Measurements from ENCODE around the gene PPP1R14C. TPM values are rescaled to one million over a fixed set of nuclear protein-coding genes. Genes with fewer than 3 reads are reported as not detected.

Gene PPP1R14C
- polyA plus RNA-seq, 2 of the 4 experiments (the other 2 are of a cell fraction): 0.34 to 0.43 TPM

GRCh38 chr6:150183105-150183504, 40.3 kb downstream of the PPP1R14C start:
- WGBS (ENCODE audit: missing lambda C conversion rate): 65% methylated on average over 4 of the region's 4 CpGs
- no peak overlapping the region for H3K4me3 ChIP-seq
- CTCF ChIA-PET: no interaction called here
- no peak for DNase-seq (ENCODE audit: low read depth in 1 of 2, low spot score in 1 of 2)
- no peak overlapping the region for H3K4me2 ChIP-seq
- no peaks in the 10 kb centered on the region for H3K9me3 ChIP-seq
- POLR2A ChIA-PET: no interaction called here
- peaks cover 4% of the 10 kb centered on the region; the same call in 1 of the 3 replicates for H3K4me1 ChIP-seq
- TF ChIP-seq RFX5 (IDR thresholded peaks at IDR 0.05): no peak
- no peak for TF ChIP-seq MAX (IDR thresholded peaks at IDR 0.05)
- TF ChIP-seq ATOH8 (CRISPR knock-in tag; IDR thresholded peaks at IDR 0.05; ENCODE audit: low read depth): no peak
- no peak for TF ChIP-seq HES2 (IDR thresholded peaks at IDR 0.05)
- no peak for TF ChIP-seq HMGXB4 (CRISPR knock-in tag; IDR thresholded peaks at IDR 0.05; ENCODE audit: borderline replicate concordance)
- no peak for TF ChIP-seq BCL3 (IDR thresholded peaks at IDR 0.05)
- no peak for TF ChIP-seq NFE2L2 (conservative IDR thresholded peaks at IDR 0.05; ENCODE audit: low read length)
- TF ChIP-seq JUN (IDR thresholded peaks at IDR 0.05): no peak
- no peak for TF ChIP-seq NPAS2 (CRISPR knock-in tag; IDR thresholded peaks at IDR 0.05; ENCODE audit: borderline replicate concordance)
- TF ChIP-seq EP300 (IDR thresholded peaks at IDR 0.05): no peak
- no peak overlapping the region for H3K27ac ChIP-seq
- no peak for FAIRE-seq
- ATAC-seq: no peak

- no peak for DNase-seq (ENCODE audit: low read depth in 1 of 2, low spot score in 1 of 2)
- ATAC-seq: no peak
- Histone ChIP-seq H3K4me1 (peaks cover 2% of the 10 kb centered on the region; the same call in 1 of the 3 replicates), H3K9me3 (no peaks in the 10 kb centered on the region), H3K27ac (no peak overlapping the region), H3K4me2 (no peak overlapping the region), H3K4me3 (no peak overlapping the region)
- 79% methylated on average over 6 of the region's 6 CpGs for WGBS (ENCODE audit: missing lambda C conversion rate)
- ChIA-PET POLR2A (no interaction called here), CTCF (no interaction called here)
- TF ChIP-seq FOSL2 (IDR thresholded peaks at IDR 0.05) (no peak), FOSL2 (CRISPR knock-in tag; IDR thresholded peaks at IDR 0.05) (no peak), ZSCAN20 (CRISPR knock-in tag; IDR thresholded peaks at IDR 0.05) (no peak), SMC3 (IDR thresholded peaks at IDR 0.05) (no peak), RCOR1 (IDR thresholded peaks at IDR 0.05; ENCODE audit: low read depth, low read length) (no peak), ZFP36 (IDR thresholded peaks at IDR 0.05; ENCODE audit: borderline replicate concordance, partially characterized antibody) (no peak)
- no peak for FAIRE-seq
Measured at GRCh38 chr6:150183966-150184365, 41.1 kb downstream of the PPP1R14C start.

- ATAC-seq (0 out of 6 replicates have a peak, but pooled peaks of 1 of the 2 experiments have one; percentile 19), FAIRE-seq (no peak), DNase-seq (ENCODE audit: low read depth in 1 of 2, low spot score in 1 of 2) (no peak)
- TF ChIP-seq PHF8 (IDR thresholded peaks at IDR 0.05; ENCODE audit: borderline replicate concordance, low read depth) (no peak), CEBPB (IDR thresholded peaks at IDR 0.05) (no peak), E2F6 (IDR thresholded peaks at IDR 0.05; ENCODE audit: borderline replicate concordance, low read depth) (no peak), ATOH8 (CRISPR knock-in tag; IDR thresholded peaks at IDR 0.05; ENCODE audit: low read depth) (no peak), EHF (CRISPR knock-in tag; IDR thresholded peaks at IDR 0.05) (no peak)
- H3K4me3 ChIP-seq: no peak overlapping the region
- 51% methylated on average over 9 of the region's 10 CpGs for WGBS (ENCODE audit: missing lambda C conversion rate)
- no peak overlapping the region for H3K4me2 ChIP-seq
- peaks cover 2% of the 10 kb centered on the region; the same call in 1 of the 3 replicates for H3K4me1 ChIP-seq
- no peaks in the 10 kb centered on the region for H3K9me3 ChIP-seq
- H3K27ac ChIP-seq: no peak overlapping the region
- POLR2A ChIA-PET: no interaction called here
- CTCF ChIA-PET: no interaction called here
Measured at GRCh38 chr6:150184850-150185731, 42.2 kb downstream of the PPP1R14C start.
